ENCODE results near the gene SHROOM3.

GRCh38 chr4:76435528-76436319 lies 695 bp downstream of the SHROOM3 start:
- TF ChIP-seq, protein P1, sequence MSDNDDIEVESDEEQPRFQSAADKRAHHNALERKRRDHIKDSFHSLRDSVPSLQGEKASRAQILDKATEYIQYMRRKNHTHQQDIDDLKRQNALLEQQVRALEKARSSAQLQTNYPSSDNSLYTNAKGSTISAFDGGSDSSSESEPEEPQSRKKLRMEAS (IDR thresholded peaks at IDR 0.05): no peak
- TF ChIP-seq CTCF (IDR thresholded peaks at IDR 0.05; ENCODE audit: low read depth, low read length, missing input control) (no peak), YY1 (IDR thresholded peaks at IDR 0.05) (no peak), JUND (IDR thresholded peaks at IDR 0.05) (no peak)
- TF ChIP-seq, protein P2, sequence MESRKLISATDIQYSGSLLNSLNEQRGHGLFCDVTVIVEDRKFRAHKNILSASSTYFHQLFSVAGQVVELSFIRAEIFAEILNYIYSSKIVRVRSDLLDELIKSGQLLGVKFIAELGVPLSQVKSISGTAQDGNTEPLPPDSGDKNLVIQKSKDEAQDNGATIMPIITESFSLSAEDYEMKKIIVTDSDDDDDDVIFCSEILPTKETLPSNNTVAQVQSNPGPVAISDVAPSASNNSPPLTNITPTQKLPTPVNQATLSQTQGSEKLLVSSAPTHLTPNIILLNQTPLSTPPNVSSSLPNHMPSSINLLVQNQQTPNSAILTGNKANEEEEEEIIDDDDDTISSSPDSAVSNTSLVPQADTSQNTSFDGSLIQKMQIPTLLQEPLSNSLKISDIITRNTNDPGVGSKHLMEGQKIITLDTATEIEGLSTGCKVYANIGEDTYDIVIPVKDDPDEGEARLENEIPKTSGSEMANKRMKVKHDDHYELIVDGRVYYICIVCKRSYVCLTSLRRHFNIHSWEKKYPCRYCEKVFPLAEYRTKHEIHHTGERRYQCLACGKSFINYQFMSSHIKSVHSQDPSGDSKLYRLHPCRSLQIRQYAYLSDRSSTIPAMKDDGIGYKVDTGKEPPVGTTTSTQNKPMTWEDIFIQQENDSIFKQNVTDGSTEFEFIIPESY (IDR thresholded peaks at IDR 0.05): no peak

Measured in liver (tissue), 3 donors.